Neutrophil (primary cell): ENCODE measurements around the gene MBIP.
"Not testable (repeated sequence)": the region's sequence is repeated elsewhere in the genome, so short reads cannot be mapped to it uniquely, and the experiment has no call there.

Experiments used
- H3K27ac ChIP-seq: fragments of 200-600 bp; sonication (generic); 2 replicates; pipeline ENCODE4 v1.5.1; 2016; ENCODE audit warnings: mild to moderate bottlenecking, moderate library complexity
- H3K27me3 ChIP-seq: fragments of 200-600 bp; sonication (generic); 2 replicates; pipeline ENCODE4 v1.6.0; 2016; ENCODE audit warnings: mild to moderate bottlenecking
- H3K36me3 ChIP-seq: fragments of 200-600 bp; sonication (generic); 2 replicates; pipeline ENCODE4 v1.5.1; 2017
- H3K4me1 ChIP-seq, 2 experiments: fragments of 200-600 bp in 1 of 2; sonication (generic) in 1 of 2; 1 replicate in 1 of 2; 2 replicates in 1 of 2; pipeline versions ENCODE4 v1.5.1 to v1.6.1; 2013 to 2016; ENCODE audit warnings: low read depth in 1 of 2, low read length in 1 of 2, mild to moderate bottlenecking in 1 of 2, moderate library complexity in 1 of 2; ENCODE audit not compliant: control insufficient read depth in 1 of 2, insufficient read depth in 1 of 2
- H3K4me3 ChIP-seq, 2 experiments: fragments of 200-600 bp in 1 of 2; sonication (generic) in 1 of 2; 1 replicate in 1 of 2; 2 replicates in 1 of 2; pipeline ENCODE4 v1.5.1; 2013 to 2016; ENCODE audit warnings: low read depth in 1 of 2, low read length in 1 of 2, mild to moderate bottlenecking in 1 of 2, moderate library complexity in 1 of 2
- H3K9me3 ChIP-seq: fragments of 200-600 bp; sonication (generic); 2 replicates; pipeline ENCODE4 v1.5.1; 2016
- CTCF ChIP-seq: fragments of 200-600 bp; sonication (generic); IDR thresholded peaks from 2 replicates; pipeline ENCODE4 v1.5.1; 2016; ENCODE audit warnings: antibody characterized with exemption

The MBIP gene

GRCh38 chr14:36339816-36340215, 19.4 kb upstream of the MBIP start:
- Histone ChIP-seq H3K9me3 (no peaks in the 10 kb centered on the region), H3K27me3 (peaks cover 7% of the 10 kb centered on the region), H3K27ac (no peak overlapping the region), H3K4me3 (no peak overlapping the region), H3K4me1 (no peaks in the 10 kb centered on the region), H3K36me3 (no peaks in the 10 kb centered on the region)
- no peak for TF ChIP-seq CTCF

- H3K27ac ChIP-seq: no peak overlapping the region
- no peak overlapping the region for H3K4me3 ChIP-seq
- H3K9me3 ChIP-seq: no peaks in the 10 kb centered on the region
- H3K36me3 ChIP-seq: no peaks in the 10 kb centered on the region
- no peak for TF ChIP-seq CTCF
- H3K4me1 ChIP-seq: no peaks in the 10 kb centered on the region
- peaks cover 29% of the 10 kb centered on the region for H3K27me3 ChIP-seq
Measured at GRCh38 chr14:36333119-36333518, 12.7 kb upstream of the MBIP start.

- H3K27me3 ChIP-seq: peaks cover 72% of the 10 kb centered on the region
- not testable (repeated sequence) for H3K27ac ChIP-seq, H3K36me3 ChIP-seq, H3K4me1 ChIP-seq, H3K9me3 ChIP-seq, H3K4me3 ChIP-seq
Measured at GRCh38 chr14:36327573-36327972, 7.1 kb upstream of the MBIP start.

- no peak for TF ChIP-seq CTCF
- no peaks in the 10 kb centered on the region for H3K36me3 ChIP-seq
- no peak overlapping the region for H3K4me3 ChIP-seq
- no peaks in the 10 kb centered on the region for H3K9me3 ChIP-seq
- H3K4me1 ChIP-seq: peaks cover 0 to 1% of the 10 kb centered on the region in 2 experiments
- no peak overlapping the region for H3K27ac ChIP-seq
- H3K27me3 ChIP-seq: peaks cover 78% of the 10 kb centered on the region
Measured at GRCh38 chr14:36325853-36326252, 5.4 kb upstream of the MBIP start.

- H3K27me3 ChIP-seq: peaks cover 73% of the 10 kb centered on the region
- H3K9me3 ChIP-seq: no peaks in the 10 kb centered on the region
- H3K4me3 ChIP-seq: no peak overlapping the region
- no peak for TF ChIP-seq CTCF
- H3K27ac ChIP-seq: no peak overlapping the region
- peaks cover 1 to 7% of the 10 kb centered on the region in 2 experiments for H3K4me1 ChIP-seq
- H3K36me3 ChIP-seq: no peaks in the 10 kb centered on the region
Measured at GRCh38 chr14:36324897-36325296, 4.5 kb upstream of the MBIP start.

- no peak for TF ChIP-seq CTCF
- no peaks in the 10 kb centered on the region for H3K9me3 ChIP-seq
- no peaks in the 10 kb centered on the region for H3K36me3 ChIP-seq
- peaks cover 8 to 15% of the 10 kb centered on the region in 2 experiments for H3K4me1 ChIP-seq
- peak overlapping the region; percentile 71 to 72 for H3K4me3 ChIP-seq
- no peak overlapping the region for H3K27ac ChIP-seq
- H3K27me3 ChIP-seq: peaks cover 53% of the 10 kb centered on the region
Measured at GRCh38 chr14:36320897-36321381, 502 bp upstream of the MBIP start.
